ENCODE data around the gene MTFP1. TPM values are rescaled to one million over a fixed set of nuclear protein-coding genes. Genes with fewer than 3 reads are reported as not detected.
A peak's percentile ranks its signal among the peaks of the same experiment; 100 is the strongest.

MTFP1 gene
- total and polyA plus RNA-seq, 4 donors, result 6.8 to 20.2 (median 8.8) TPM

GRCh38 chr22:30398685-30399680 lies 26.6 kb upstream of the MTFP1 start:
- DNase-seq (ENCODE audit: low spot score), result no peak
- H3K27me3 ChIP-seq (ENCODE audit: control insufficient read depth in 4 of 4, insufficient read depth in 4 of 4, low read length in 3 of 4), result no peaks in the 10 kb centered on the region

GRCh38 chr22:30399718-30400117 lies 25.9 kb upstream of the MTFP1 start:
- Histone ChIP-seq H3K4me1 (ENCODE audit: control insufficient read depth in 4 of 4, insufficient read depth in 4 of 4, low read length in 3 of 4) (peaks cover 7 to 75% (median 63%) of the 10 kb centered on the region in 4 donors), H3K27ac (ENCODE audit: low read depth in 1 of 2, low read length in 2 of 2) (peak overlapping the region; percentile 3 to 85), H3K4me3 (ENCODE audit: low read depth in 1 of 3, low read length in 3 of 3) (peak overlapping the region in 1 of 3 donors; percentile 33), H3K36me3 (ENCODE audit: control insufficient read depth in 4 of 4, insufficient read depth in 3 of 4, low read depth in 1 of 4, low read length in 3 of 4) (peaks cover 0 to 5% (median 1%) of the 10 kb centered on the region in 4 donors), H3K27me3 (ENCODE audit: control insufficient read depth in 4 of 4, insufficient read depth in 4 of 4, low read length in 3 of 4) (no peaks in the 10 kb centered on the region), H3K9ac (ENCODE audit: low read depth in 1 of 2, low read length in 2 of 2) (no peak overlapping the region), H3K9me3 (ENCODE audit: control insufficient read depth in 4 of 4, low read length in 3 of 4) (no peaks in the 10 kb centered on the region)
- TF ChIP-seq HNF4A (conservative IDR thresholded peaks at IDR 0.05), result no peak
- TF ChIP-seq FOXA1 (IDR thresholded peaks at IDR 0.05), result no peak
- TF ChIP-seq MAX (IDR thresholded peaks at IDR 0.05), result no peak
- no peak for TF ChIP-seq REST (IDR thresholded peaks at IDR 0.05)
- TF ChIP-seq ATF3 (IDR thresholded peaks at IDR 0.05), result no peak
- TF ChIP-seq NR2F2 (IDR thresholded peaks at IDR 0.05), result no peak
- no peak for TF ChIP-seq ZBTB33 (IDR thresholded peaks at IDR 0.05)
- no peak for TF ChIP-seq RAD21 (IDR thresholded peaks at IDR 0.05)
- TF ChIP-seq RXRA (IDR thresholded peaks at IDR 0.05), result no peak
- TF ChIP-seq TAF1 (conservative IDR thresholded peaks at IDR 0.05), result no peak
- no peak for TF ChIP-seq SP1 (IDR thresholded peaks at IDR 0.05)
- TF ChIP-seq GABPA (IDR thresholded peaks at IDR 0.05 in 1 of 2, conservative IDR thresholded peaks at IDR 0.05 in 1 of 2), result no peak
- TF ChIP-seq JUND (IDR thresholded peaks at IDR 0.05), result no peak
- no peak for TF ChIP-seq CTCF (IDR thresholded peaks at IDR 0.05; ENCODE audit: low read depth, low read length, missing input control)
- no peak for TF ChIP-seq HNF4G (IDR thresholded peaks at IDR 0.05)
- TF ChIP-seq EGR1 (IDR thresholded peaks at IDR 0.05; ENCODE audit: low read depth in 2 of 2), result no peak
- DNase-seq (ENCODE audit: low spot score), result no peak
- 54% methylated on average over 5 of the region's 5 CpGs for WGBS

More at GRCh38 chr22:30398685-30399680, 26.6 kb upstream of the MTFP1 start:
- 27% methylated on average over 25 of the region's 25 CpGs for WGBS
- H3K4me3 ChIP-seq (ENCODE audit: low read depth in 1 of 3, low read length in 3 of 3), result peak overlapping the region; percentile 33 to 87 (median 83)
- peak overlapping the region; percentile 78 to 85 for H3K27ac ChIP-seq (ENCODE audit: low read depth in 1 of 2, low read length in 2 of 2)
- H3K9me3 ChIP-seq (ENCODE audit: control insufficient read depth in 4 of 4, low read length in 3 of 4), result no peaks in the 10 kb centered on the region
- H3K36me3 ChIP-seq (ENCODE audit: control insufficient read depth in 4 of 4, insufficient read depth in 3 of 4, low read depth in 1 of 4, low read length in 3 of 4), result peaks cover 0 to 5% (median 1%) of the 10 kb centered on the region in 4 donors
- peak in 1 of 2 donors; percentile 49 for TF ChIP-seq RXRA (IDR thresholded peaks at IDR 0.05)
- TF ChIP-seq HNF4A (conservative IDR thresholded peaks at IDR 0.05), result peak in 1 of 2 donors; percentile 63
- no peak for TF ChIP-seq EGR1 (IDR thresholded peaks at IDR 0.05; ENCODE audit: low read depth in 2 of 2)
- H3K9ac ChIP-seq (ENCODE audit: low read depth in 1 of 2, low read length in 2 of 2), result peak overlapping the region; percentile 68 to 77
- H3K4me1 ChIP-seq (ENCODE audit: control insufficient read depth in 4 of 4, insufficient read depth in 4 of 4, low read length in 3 of 4), result peaks cover 7 to 70% (median 59%) of the 10 kb centered on the region in 4 donors

Measured in liver (tissue), 9 donors.